Loucy (cell line): ENCODE data around the gene HOXB9.

Experiments used
- CTCF ChIP-seq: fragments of 200-600 bp; sonication (generic); conservative IDR thresholded peaks from 2 replicates; pipeline ENCODE4 v1.5.1; 2014; ENCODE audit warnings: mild to moderate bottlenecking, antibody characterized with exemption, low read length
- EZH2phosphoT487 ChIP-seq: fragments of 200-600 bp; IDR thresholded peaks from 2 replicates; pipeline ENCODE4 v1.6.1; 2018; ENCODE audit warnings: antibody characterized with exemption, mild to moderate bottlenecking, moderate library complexity, borderline replicate concordance

DNA sequence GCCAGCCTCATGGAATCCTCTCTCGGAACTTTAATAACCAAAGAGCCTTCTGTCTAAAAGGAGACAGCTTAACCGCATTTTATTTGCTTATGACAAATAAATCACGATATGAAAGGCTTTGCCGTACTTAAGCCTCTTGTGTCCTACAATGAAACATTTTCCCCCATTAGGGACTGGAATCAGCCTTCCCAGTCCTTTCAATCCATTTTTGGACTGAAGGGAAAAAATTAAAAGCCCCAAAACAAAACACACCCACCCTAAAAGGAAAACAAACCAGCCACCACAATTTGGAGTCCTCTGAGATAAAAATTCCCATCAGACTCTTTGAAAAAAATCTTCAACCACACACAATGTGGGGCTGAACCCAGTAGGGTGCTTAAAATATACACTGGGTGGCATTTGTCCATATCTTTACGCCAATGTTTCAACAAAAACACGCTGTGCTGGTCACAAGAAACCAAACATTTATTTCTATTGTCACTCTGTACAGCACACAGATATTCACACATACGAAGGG lies 51.0 kb downstream of the HOXB9 start:
- TF ChIP-seq CTCF (no peak), EZH2phosphoT487 (no peak)
